Measurements from ENCODE around the gene KHK.

The KHK gene

GRCh38 chr2:27082773-27083409 is 3.7 kb upstream of the KHK start:
- no peak for DNase-seq

DNA sequence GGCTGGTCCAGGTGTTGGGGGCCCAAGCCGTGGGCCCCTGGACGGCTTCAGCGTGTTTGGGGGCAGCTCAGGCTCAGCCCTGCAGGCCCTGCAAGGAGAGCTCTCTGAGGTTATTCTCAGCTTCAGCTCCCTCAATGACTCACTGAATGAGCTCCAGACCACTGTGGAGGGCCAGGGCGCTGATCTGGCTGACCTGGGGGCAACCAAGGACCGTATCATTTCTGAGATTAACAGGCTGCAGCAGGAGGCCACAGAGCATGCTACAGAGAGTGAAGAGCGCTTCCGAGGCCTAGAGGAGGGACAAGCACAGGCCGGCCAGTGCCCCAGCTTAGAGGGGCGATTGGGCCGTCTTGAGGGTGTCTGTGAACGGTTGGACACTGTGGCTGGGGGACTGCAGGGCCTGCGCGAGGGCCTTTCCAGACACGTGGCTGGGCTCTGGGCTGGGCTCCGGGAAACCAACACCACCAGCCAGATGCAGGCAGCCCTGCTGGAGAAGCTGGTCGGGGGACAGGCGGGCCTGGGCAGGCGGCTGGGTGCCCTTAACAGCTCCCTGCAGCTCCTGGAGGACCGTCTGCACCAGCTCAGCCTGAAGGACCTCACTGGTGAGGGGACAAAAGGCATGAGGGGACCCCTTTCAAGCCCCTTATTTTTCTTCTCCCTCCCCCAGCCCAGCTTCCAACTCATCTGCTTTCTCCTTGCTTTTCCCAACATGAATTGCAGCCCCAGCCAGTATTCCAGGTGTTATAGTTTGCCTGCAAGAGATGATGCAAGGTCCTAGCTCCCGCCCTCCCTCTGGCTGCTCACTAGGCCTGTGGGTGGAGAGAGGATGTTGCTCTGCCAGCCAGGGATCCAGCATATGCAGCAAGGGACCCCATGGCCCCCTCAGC is 2.9 kb upstream of the KHK start:
- DNase-seq = no peak

GRCh38 chr2:27084297-27085061 is 2.1 kb upstream of the KHK start:
- no peak for DNase-seq

GRCh38 chr2:27085062-27085672 is 1.4 kb upstream of the KHK start:
- no peak for DNase-seq

- DNase-seq = peak; percentile 58
Observed at GRCh38 chr2:27085673-27086089, 891 bp upstream of the KHK start.

- peak; percentile 97 for DNase-seq
Observed at GRCh38 chr2:27086090-27086723, 365 bp upstream of the KHK start.

DNA sequence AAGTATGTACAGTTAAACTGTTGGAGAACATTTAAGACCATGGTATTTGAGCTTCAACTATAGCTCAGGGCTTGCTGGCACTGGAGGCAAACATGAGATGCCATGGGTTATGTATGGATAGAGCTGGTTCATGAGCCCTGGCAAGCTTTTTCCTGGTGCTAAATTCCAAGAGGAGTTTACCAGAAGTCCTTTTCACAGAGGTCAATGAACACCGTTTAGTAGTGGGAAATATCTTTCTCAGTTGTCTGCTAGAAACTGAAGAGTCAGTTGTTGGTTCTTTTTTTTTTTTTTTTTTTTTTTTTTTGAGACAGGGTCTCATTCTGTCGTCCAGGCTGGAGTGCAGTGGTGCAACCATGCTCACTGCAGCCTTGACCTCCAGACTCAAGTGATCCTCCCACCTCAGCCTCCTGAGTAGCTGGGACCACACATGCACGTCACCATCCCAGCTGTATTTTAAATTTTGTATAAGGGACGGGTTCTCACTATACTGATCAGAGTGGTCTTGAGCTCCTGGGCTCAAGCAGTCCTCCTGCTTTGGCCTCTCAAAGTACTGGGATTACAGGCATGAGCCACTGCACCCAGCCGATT is 1.3 kb downstream of the KHK start:
- DNase-seq = no peak

- no peak for DNase-seq
Observed at GRCh38 chr2:27088634-27089033, 2.1 kb downstream of the KHK start.

DNA sequence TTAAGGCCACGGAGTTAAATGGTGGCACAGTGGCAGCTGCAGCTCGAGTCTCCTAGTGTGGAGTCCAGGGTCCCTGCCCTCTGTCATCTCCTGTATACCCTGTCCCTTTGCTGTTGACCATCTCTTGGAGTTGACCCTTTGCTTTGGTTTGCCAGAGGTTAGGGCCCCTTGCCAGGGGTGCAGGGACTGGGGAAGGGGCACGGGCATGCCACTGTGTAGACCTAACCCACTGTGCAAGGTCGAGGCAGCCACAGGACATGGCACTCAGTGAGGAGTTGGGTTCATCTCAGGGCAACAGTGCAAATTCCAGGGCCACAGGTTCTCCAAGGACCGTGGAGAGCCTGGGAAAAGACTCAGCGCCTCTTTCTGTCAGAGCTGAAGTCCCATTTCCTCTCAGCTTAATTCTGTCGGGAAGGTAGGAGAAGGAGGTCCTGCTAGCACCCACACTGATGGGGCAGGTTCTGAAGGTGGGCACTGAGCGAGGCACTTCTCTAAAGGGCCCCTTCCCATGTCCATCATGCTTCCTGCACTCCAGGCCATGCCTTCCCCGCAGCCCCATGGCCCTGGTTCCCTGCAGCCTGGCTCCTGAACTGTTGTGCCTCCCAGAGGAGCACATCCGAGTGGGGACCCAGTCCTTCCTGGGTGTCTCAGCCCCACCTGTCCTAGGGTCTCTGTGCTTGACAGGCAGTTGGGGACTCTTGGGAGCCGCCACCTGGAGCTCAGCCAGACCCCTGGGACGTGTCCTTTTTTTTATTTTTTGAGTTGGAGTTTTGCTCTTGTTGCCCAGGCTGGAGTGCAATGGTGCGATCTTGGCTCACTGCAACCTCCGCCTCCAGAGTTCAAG is 2.8 kb downstream of the KHK start:
- DNase-seq = no peak

GRCh38 chr2:27091746-27092695 is 5.4 kb downstream of the KHK start:
- DNase-seq = no peak

GRCh38 chr2:27092696-27093429 is 6.3 kb downstream of the KHK start:
- DNase-seq = no peak

DNA sequence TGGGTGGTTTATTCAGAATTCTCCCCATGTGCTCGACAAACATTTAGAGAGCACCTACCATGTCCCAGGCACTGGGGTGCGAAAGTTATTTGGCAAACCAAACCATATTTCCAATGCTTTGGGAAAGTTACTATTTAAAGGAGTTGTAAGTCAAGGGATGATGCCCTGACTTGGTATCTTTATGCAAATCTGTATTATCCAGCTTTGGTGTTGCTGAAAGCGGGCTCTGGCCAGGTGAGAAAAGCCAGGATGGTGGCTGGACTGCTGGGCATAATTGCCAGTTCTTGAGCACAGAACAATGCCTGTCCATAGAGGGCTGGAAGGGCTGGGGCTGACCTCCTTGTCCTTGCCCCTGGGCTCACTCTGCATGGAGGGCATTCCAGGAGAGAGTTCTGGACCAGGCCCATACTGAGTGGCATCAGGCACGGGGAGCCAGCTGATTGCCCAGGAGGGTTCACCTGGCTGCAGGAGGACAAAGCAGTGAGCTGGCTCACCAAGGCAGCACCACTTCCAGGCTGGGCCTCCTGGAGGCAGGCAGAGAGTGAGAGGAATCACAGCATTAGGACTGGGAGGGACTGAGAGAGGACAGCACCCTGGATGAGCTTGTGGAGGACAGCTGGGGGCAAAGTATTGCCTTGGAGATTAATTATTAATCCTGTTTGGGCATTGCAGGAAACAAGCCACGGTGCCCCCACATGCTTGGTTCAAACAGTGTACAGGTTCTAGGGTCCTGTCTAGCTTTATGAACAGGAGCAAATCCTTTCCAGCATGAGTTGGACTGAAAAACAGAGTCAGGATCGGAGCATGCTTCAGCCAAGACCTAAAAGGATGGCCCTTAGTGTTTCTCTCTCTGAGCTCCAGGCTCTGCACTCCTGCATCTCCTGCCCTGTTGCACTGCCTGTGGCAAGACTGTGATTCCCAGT is 7.1 kb downstream of the KHK start:
- DNase-seq = no peak

GRCh38 chr2:27094353-27094984 is 7.9 kb downstream of the KHK start:
- DNase-seq = no peak

GRCh38 chr2:27095427-27095744 is 8.8 kb downstream of the KHK start:
- DNase-seq = no peak

- DNase-seq = peak; percentile 63
Observed at GRCh38 chr2:27095745-27096651, 9.4 kb downstream of the KHK start.

DNA sequence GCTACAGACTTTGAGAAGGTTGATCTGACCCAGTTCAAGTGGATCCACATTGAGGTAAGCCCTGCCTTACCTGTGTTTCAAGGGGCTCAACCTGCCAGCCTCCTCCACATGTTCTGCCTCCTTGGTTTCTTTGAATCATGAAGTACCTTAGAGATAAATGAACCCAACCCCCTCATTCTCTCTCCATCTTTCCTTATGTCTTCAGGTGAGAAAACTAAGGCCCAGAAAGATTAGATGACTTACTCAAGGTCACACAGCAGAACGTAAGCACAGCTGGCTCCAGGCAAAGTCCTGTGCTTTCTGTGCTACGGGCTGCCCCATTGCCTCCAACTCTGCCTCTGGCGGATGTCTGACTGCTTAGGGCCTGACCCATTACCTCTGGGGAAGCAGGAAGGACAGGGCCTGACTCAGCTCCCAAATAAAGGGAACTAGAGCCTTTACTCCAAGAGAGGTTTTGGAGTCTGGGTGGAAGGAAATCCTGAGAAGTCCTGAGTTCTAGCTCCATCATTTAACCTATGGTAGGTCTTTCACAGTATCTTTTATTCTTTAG is 10.3 kb downstream of the KHK start:
- DNase-seq = no peak
